ENCODE measurements around the gene NELL1.
A peak's percentile ranks its signal among the peaks of the same experiment; 100 is the strongest.

The NELL1 gene

DNA sequence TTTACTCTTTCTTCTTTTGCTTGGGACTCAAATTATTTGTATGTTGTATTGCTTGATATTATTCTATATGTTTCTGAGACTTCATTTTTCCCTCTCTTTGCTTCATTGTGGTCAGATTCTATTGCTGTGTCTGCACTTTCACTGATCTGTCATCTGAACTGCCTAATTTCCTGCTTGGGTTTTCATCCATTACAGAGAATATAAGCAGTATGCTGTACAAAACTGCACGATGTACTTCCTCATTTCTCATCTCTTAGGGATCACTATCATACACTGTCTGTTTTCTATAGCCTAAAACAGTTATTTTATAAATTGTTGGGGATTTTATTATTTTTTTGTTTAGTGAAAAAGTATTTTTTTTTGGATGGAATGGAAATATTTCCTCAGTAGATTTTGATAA is 786.8 kb downstream of the NELL1 start:
- no peak for DNase-seq

- DNase-seq = no peak
These were observed 790.7 kb downstream of the NELL1 start for GRCh38 chr11:21460082-21460481.

DNA sequence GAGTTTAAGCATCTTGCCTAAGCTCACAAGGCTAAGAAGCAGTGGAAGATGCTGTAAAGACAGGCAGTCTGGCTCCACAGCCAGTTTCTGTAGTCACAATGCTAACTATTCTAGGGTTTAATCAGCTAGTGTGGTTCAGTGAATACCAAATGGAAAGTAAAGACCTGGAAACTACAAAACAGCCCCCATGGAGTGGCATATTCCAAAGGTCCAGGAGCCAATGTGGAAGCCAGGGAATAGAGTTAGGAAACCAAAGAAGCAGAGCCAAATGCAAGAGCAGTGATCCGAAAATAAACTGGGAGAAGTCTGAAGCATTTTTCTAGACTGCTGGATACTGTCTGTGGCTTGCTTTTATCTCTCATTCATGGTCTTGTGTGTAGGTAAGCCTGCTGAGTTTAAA is 792.3 kb downstream of the NELL1 start:
- DNase-seq = no peak

DNA sequence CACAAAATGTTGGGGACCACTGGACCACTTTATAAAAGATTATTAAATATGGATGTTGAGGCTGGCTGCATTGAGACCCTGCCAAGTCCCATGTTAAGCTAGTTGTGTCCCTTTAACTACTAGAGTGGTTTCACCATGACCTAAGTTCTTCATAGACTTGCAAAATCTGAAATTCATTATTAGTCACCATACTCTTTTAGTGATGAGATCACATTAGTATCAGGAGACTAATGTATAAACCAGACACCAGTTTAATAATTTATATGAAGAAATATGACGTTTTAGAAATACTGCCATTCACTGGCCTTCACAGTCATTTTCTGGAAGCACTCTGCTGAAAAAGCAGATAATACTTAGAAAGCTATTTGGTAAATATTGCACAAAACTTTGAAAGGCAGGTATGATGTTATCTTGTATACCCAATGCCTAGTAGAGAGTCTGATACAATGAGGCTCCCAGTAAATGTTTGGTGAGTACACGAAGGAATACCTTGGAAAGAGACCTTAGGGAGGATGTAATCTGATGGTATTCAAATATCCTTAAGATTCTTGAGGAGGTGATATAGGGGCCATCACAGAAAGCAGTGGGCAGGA is 795.3 kb downstream of the NELL1 start:
- DNase-seq = no peak

DNA sequence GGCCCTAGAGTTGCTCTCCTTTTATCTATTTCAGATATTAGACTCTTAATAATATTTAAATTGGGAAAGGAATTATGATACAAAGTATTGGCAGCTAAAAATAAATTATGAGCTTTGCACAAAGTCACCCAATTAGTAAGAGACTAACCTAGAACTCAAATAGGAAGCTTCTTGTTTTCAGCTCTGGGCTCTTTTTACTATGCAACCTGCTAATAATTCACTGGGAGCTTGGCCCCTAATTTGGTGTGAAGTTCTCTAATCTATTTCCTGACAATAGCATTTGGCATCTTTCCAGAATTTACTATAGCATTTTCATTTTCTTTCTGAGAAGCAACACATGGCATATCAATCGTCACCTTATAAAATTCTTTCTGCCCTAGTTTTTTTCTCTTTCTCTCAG is 795.8 kb downstream of the NELL1 start:
- no peak for DNase-seq

- no peak for DNase-seq
These were observed 796.5 kb downstream of the NELL1 start for GRCh38 chr11:21465920-21466319.

- DNase-seq = no peak
These were observed 801.1 kb downstream of the NELL1 start for GRCh38 chr11:21470521-21470920.

DNA sequence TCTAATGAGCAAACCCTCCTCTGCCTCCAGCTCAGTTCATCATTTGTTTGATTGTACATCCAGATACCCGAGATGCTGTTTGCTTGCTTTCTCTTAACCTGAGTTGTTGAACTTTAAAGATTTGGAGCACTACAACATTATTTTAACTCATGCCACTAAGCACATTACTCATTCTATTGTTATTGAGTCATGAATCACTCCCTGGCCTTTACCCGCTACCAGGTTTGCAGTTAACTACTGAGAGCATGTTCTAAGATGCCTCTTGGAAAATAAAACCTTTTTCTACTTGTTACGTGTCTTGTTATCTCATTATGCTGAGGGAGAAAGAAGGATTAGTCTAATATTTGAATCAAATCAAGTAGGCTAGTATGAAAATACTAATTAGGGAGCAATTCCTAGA is 802.9 kb downstream of the NELL1 start:
- DNase-seq = no peak

GRCh38 chr11:21474529-21474928 is 805.1 kb downstream of the NELL1 start:
- no peak for DNase-seq

- no peak for DNase-seq
These were observed 805.9 kb downstream of the NELL1 start for GRCh38 chr11:21475276-21475675.

- DNase-seq = no peak
These were observed 807.2 kb downstream of the NELL1 start for GRCh38 chr11:21476588-21476987.

GRCh38 chr11:21480240-21480639 is 810.9 kb downstream of the NELL1 start:
- no peak for DNase-seq

DNA sequence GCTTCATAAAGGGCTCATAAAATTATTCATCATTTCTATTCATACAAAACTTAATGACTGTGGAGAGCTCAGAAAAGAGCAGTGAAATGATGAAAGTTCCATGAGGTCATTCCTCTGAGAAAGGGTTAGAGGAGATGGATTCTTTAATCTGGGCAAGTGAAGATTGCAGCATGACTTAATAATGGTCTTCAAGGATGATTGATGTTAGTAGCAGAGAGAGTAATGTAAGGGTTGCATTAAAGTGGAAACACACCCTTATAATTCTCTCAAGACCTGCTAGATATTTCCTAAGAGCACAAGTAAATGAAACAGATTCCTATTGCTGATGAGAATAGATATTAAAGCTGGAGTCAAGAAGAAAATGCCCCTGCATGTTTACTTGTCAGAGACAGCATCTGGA is 811.9 kb downstream of the NELL1 start:
- DNase-seq = no peak

- DNase-seq = no peak
These were observed 814.7 kb downstream of the NELL1 start for GRCh38 chr11:21484039-21484438.

GRCh38 chr11:21485006-21485405 is 815.6 kb downstream of the NELL1 start:
- no peak for DNase-seq

- DNase-seq = no peak
These were observed 816.0 kb downstream of the NELL1 start for GRCh38 chr11:21485426-21485825.

DNA sequence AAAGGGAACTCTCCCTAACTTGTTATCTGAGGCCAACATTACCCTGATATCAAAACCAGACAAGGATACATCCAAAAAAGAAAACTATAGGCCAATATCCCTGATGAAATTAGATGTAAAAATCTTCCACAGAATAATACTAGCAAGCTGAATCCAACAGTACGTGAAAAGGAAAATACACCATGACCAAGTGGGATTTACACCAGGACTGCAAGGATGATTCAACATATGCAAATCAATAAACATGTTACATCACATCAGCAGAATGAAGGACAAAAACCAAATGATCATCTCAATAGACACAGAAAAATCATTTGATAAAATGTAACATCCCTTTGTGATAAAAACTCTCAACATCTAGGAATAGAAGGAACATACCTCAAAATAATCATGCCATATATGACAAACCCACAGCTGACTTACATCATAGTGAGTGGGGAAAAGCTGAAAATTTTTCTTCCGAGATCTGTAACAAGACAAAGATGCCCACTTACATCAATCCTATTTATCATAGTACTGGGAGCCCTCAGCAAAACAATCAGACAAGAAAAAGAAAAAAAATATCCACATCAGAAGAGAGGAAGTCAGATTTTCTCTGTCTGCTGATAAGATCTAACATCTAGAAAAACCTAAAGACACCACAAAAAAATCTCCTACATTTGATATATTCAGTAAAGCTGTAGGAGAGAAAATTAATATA is 820.2 kb downstream of the NELL1 start:
- DNase-seq = no peak

GRCh38 chr11:21492931-21493330 is 823.5 kb downstream of the NELL1 start:
- no peak for DNase-seq

- no peak for DNase-seq
These were observed 825.6 kb downstream of the NELL1 start for GRCh38 chr11:21494946-21495345.

GRCh38 chr11:21495879-21496278 is 826.5 kb downstream of the NELL1 start:
- no peak for DNase-seq

DNA sequence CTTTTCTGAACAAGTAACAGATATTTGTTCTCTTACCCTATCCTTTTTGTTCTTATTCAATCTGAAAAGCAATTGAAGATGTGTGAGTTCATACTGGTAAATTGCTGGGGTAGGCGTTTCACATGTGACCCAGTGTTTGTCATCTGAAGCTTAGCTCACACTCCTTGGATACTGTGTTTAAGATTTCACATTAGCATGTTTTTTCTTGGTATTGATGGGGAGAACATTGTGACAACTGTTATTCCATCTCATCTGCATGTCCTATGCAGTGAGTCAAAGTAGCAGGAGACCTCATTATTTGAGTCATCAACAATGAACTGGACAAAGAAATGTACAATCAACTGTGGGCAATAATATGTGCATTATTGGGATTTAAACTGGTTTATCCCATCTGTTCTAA is 831.9 kb downstream of the NELL1 start:
- no peak for DNase-seq

GRCh38 chr11:21505070-21505469 is 835.7 kb downstream of the NELL1 start:
- no peak for DNase-seq

GRCh38 chr11:21511835-21512440 is 842.6 kb downstream of the NELL1 start:
- peak; percentile 20 for DNase-seq

GRCh38 chr11:21514316-21514715 is 844.9 kb downstream of the NELL1 start:
- DNase-seq = no peak

DNA sequence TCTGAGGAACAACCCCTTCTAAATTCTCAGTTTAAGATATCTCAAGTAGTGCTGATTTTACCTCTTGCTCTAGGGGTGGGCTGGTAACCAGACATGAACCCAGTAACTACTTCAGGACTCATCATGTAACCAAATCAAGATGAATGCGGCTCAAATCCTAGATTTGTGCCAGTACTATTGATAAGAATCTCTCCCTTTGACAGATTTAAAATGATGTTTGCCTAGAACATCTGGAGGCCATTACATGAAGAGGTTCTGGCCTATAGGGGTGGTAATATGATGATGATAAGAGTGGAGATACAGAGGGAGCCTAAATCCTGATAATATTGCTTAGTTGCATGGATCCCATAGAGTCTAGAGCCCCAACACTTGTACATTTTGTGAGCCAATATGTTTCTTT is 850.9 kb downstream of the NELL1 start:
- no peak for DNase-seq
